Measurements from ENCODE around the gene PWP1.

PWP1 gene

DNA sequence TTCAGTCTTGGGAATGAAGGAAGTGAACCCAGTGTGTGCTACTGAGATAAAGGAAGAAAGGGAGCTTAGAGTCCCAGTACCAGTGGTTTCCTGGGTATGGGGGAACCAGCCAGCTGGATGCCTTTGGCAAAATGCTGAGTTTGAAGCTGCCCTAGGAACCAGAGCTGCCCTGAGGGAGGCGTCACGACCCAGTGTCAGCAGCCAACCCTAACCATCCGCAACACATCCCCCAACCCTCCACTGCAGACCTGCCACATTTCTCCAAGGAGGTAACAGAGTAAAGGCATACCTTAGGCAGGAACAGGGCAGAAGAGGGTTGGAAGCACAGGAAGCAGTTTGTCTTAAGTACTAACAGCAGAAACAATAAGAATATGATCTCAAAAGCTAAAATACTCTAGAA lies 46.8 kb downstream of the PWP1 start:
- DNase-seq (ENCODE audit: low read depth in 2 of 3, low spot score in 1 of 3), result no peak

DNA sequence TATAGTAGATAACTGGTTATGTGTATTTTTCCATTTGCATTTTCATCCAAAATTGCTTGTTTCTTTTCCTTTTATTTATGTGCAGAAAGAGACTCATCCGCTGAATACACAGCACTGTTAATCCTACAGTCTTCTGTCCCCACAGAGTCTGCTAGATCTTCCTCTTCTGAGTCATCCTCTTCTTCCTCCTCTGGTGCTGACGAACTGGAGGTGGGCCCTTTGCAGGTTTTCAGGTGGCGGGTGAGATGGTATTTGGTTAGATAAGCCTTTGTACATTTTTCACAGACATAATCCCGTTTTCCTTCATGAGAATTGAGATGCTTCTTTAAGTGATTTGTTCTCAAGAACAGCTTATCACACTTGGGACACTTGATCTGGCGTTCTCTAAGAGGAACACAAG lies 48.5 kb downstream of the PWP1 start:
- no peak for DNase-seq (ENCODE audit: low read depth in 2 of 3, low spot score in 1 of 3)

DNA sequence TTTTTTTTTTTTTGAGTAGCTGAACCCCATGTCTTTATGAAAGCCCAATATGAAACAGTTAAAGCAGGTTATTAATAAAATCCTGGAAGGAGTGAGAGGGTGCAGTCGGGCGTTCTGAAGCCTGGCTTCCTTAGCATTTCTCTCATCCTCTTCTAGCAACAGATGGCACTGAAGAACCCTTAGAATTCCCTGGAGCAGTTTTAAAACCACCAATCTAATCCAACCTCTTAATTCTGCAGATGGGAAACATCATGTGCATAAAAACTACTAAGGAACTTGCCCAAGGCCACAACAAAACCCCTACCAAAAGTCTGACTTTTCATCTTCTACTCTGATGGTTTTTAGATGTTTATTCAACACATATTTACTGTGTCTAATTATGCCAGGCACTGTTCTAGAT lies 50.2 kb downstream of the PWP1 start:
- no peak for DNase-seq (ENCODE audit: low read depth in 2 of 3, low spot score in 1 of 3)

DNA sequence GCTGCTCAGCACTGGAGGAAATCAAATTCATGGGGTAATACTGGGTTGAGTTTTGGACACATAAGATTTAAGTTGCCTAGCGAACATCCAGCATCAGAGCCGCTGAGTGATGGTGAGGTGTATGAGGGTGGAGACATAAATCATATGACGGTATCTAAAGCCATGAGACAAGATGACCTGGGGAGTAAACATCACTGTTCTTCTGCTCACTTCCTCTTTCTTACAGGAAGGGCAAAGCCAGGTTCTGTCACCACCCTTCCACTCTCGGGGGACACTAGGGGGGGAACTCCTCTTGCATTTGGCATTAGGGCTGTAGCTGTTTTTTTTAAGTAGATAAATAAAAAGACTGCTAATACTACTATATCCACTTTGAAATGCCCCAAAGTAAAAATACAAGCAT lies 51.3 kb downstream of the PWP1 start:
- no peak for DNase-seq (ENCODE audit: low read depth in 2 of 3, low spot score in 1 of 3)

DNA sequence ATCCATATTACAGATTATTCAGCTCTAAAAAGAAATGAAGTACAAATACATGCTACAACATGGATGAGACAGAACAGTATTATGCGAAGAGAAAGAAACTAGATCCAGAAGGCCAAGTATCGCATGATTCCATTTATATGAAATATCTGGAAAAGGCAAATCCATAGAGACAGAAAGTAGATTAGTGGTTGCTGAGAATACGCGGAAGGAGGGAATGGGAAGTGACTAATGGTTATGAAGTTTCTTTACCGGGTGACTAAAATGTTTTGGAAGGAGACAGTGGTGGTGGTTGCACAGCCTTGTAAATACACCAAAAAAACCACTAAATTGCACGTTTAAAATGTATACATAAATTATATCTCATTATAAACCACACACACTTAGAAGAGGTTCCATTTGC lies 62.9 kb downstream of the PWP1 start:
- DNase-seq (ENCODE audit: low read depth in 2 of 3, low spot score in 1 of 3), result no peak

DNA sequence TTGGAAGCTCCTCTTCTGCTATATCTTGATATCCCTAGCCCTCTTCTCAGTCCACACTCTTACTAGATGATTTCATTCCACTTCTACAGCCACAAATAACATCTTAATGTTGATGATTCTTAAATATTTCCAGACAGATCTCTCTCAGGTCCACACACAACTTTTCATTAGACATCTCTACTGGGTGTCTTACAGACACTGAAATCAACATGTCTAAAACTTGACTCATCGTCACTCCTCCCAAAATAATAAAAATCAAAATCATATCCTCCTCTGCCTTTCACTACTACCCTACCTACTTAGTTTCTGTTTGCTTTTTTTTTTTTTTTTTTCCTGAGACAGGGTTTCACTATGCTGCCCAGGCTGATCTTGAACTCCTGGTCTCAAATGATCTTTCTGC lies 63.5 kb downstream of the PWP1 start:
- DNase-seq (ENCODE audit: low read depth in 2 of 3, low spot score in 1 of 3), result no peak

DNA sequence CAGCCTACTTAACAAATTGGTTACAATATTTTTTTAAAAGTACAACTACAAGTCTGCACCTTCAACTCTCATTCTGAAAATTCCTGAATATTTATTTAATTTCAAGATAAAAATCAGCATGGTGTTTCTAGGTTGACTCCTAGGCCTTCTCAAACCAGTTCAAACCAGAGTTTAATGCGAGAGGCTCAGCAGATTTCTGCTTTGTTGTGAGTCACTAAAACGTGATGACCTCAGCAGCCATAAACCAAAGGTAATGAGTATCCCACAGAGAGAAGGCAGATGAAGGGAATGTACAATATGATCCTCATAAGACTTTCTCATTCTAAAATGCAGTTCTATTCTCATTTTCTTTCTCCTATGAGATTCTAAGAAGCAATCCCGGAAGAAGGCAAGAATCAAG lies 73.8 kb downstream of the PWP1 start:
- peak in 1 of 3 donors; percentile 35 for DNase-seq (ENCODE audit: low read depth in 2 of 3, low spot score in 1 of 3)

DNA sequence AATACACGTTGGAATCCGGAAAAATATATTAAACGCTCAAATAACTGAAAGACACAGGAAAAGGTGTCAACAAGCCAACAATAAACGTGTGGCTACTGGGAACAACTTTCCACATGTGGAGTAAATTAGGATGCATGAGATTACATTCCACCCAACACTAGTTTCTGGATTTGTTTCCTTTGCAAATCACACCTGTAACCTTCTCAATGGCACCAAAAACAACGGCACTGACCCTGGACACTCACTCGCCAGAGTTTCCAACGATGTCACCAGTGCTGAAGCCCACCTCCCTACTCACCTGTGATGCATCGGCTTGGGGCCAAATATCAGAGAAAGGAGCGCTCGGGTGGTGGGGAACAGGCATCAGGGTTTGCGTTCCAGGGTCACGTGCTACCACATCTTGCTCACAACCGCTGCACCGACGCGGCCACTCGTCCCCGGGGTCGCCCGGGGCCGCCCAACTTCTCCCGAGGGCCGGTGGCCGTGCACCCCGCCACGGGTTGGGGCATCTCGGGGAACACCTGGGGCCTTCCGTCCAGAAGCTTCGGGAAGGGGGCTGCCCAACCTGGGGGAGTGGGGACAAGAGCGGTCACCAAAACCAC lies 74.7 kb downstream of the PWP1 start:
- peak in 2 of 3 donors; percentile 16 to 30 for DNase-seq (ENCODE audit: low read depth in 2 of 3, low spot score in 1 of 3)

DNA sequence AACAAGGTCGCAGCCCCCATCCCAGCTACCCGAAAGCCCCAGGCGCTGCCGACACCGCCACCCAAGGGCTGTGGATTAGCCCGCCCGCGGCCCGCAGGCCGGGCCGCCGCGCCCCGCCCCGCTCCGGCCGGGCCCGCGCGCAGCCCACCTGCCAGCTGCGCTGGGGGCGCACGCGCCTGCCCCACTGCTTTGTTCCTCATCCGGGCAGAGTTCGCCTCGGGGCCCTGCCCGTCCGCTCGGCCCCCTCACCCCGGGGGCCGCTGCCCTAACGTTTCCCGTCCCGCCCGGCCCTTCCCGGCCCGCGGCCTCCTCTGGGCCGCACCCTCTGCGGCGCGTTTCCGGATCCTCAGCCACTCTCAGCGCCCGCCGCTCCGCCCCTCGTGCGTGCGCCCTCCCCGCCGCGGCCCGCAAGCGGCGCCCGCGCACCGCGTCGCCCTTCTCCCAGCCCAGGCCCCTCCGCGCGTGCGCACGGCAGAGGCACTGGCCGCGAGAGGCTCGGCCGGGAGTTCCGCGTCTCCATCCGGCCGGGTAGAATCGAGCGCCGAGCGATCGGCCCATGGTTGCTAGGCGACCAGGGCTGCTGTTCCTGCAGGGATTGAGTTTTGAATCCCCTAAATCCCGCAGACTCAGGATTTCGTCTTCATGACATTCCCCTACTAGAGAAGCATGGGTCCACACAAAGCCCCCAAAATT lies 75.4 kb downstream of the PWP1 start, which contains the start of gene PRDM4:
Gene PRDM4 (minus strand): TSS at position 329 of the 693 bp plus-strand sequence. CDS start 622 bp downstream, outside the sequence.
- peak; percentile 75 to 88 (median 80) for DNase-seq (ENCODE audit: low read depth in 2 of 3, low spot score in 1 of 3)

DNA sequence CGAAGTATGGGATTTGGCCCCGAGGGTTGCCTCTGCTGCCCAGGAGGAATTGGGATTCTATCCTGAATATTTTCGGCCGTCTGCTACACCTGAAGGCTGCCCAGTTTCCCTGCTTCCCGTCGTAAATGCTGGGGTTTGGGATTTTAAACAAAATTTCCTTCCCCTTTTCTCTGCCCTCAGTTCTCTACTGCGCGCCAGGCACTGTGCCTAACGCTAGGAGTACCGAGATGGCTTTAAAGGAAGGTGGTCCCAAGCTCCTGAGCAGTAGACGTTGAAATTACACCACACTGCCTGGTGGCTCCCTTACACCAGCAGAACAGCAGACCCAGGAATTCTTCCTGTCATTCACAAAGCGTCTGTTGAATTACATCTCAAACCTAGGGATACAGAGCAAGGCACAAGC lies 75.9 kb downstream of the PWP1 start:
- peak in 1 of 3 donors; percentile 12 for DNase-seq (ENCODE audit: low read depth in 2 of 3, low spot score in 1 of 3)
